ENCODE data around the gene CFAP73.

Gene CFAP73

GRCh38 chr12:113145720-113146551 is 3.6 kb upstream of the CFAP73 start:
- CTCF ChIA-PET: interaction anchor here (0.6 to 21.4 kb wide), 4 partner anchors 8 to 28 kb away, joined by 3 to 190 read pairs (median 7); partner anchors contain the start of gene RASAL1
- POLR2A ChIA-PET: no interaction called here
- DNase-seq (ENCODE audit: extremely low spot score): no peak
- TF ChIP-seq CTCF (IDR thresholded peaks at IDR 0.05; ENCODE audit: control extremely low read depth, extremely low read depth, low read depth, missing control alignments): no peak

GRCh38 chr12:113146999-113147398 is 2.5 kb upstream of the CFAP73 start:
- ChIA-PET POLR2A (interaction anchor here (0.7 kb wide), 1 partner anchor 45 kb away, joined by 8 read pairs; no protein-coding TSS in a partner anchor), CTCF (interaction anchor here (0.6 to 21.4 kb wide), 4 partner anchors 9 to 98 kb away, joined by 3 to 190 read pairs (median 6); partner anchors contain the start of gene RASAL1)
- TF ChIP-seq CTCF (IDR thresholded peaks at IDR 0.05; ENCODE audit: control extremely low read depth, extremely low read depth, low read depth, missing control alignments): no peak
- DNase-seq (ENCODE audit: extremely low spot score): no peak

- POLR2A ChIA-PET: interaction anchor here (0.7 kb wide), 1 partner anchor 259 kb away, joined by 4 read pairs; no protein-coding TSS in a partner anchor
- CTCF ChIA-PET: interaction anchor here (0.9 to 21.4 kb wide), 5 partner anchors 13 to 52 kb away, joined by 3 to 190 read pairs (median 21); partner anchors contain the start of gene RASAL1
- TF ChIP-seq CTCF (IDR thresholded peaks at IDR 0.05; ENCODE audit: control extremely low read depth, extremely low read depth, low read depth, missing control alignments): no peak
These were observed 2.1 kb downstream of the CFAP73 start for GRCh38 chr12:113151655-113152054.

GRCh38 chr12:113152196-113152834 is 2.8 kb downstream of the CFAP73 start:
- no peak for DNase-seq (ENCODE audit: extremely low spot score)
- POLR2A ChIA-PET: no interaction called here
- no peak for TF ChIP-seq CTCF (IDR thresholded peaks at IDR 0.05; ENCODE audit: control extremely low read depth, extremely low read depth, low read depth, missing control alignments)
- CTCF ChIA-PET: interaction anchor here (0.9 to 21.4 kb wide), 17 partner anchors 10 to 245 kb away, joined by 3 to 190 read pairs (median 6); partner anchors contain the start of gene RASAL1

More at GRCh38 chr12:113151655-113152054, 2.1 kb downstream of the CFAP73 start:
- DNase-seq (ENCODE audit: extremely low spot score): no peak

- CTCF ChIA-PET: interaction anchor here (0.8 to 21.4 kb wide), 24 partner anchors 8 to 246 kb away, joined by 3 to 190 read pairs (median 4); partner anchors contain the start of gene RASAL1
- POLR2A ChIA-PET: no interaction called here
- DNase-seq (ENCODE audit: extremely low spot score): peak; percentile 84
- TF ChIP-seq CTCF (IDR thresholded peaks at IDR 0.05; ENCODE audit: control extremely low read depth, extremely low read depth, low read depth, missing control alignments): peak; percentile 56
These were observed 3.6 kb downstream of the CFAP73 start for GRCh38 chr12:113152835-113153814.

Data from GM10248 (cell line).